ENCODE data around the gene RGL2.
"Not testable (repeated sequence)": the region's sequence is repeated elsewhere in the genome, so short reads cannot be mapped to it uniquely, and the experiment has no call there.

RGL2 gene, protein sequence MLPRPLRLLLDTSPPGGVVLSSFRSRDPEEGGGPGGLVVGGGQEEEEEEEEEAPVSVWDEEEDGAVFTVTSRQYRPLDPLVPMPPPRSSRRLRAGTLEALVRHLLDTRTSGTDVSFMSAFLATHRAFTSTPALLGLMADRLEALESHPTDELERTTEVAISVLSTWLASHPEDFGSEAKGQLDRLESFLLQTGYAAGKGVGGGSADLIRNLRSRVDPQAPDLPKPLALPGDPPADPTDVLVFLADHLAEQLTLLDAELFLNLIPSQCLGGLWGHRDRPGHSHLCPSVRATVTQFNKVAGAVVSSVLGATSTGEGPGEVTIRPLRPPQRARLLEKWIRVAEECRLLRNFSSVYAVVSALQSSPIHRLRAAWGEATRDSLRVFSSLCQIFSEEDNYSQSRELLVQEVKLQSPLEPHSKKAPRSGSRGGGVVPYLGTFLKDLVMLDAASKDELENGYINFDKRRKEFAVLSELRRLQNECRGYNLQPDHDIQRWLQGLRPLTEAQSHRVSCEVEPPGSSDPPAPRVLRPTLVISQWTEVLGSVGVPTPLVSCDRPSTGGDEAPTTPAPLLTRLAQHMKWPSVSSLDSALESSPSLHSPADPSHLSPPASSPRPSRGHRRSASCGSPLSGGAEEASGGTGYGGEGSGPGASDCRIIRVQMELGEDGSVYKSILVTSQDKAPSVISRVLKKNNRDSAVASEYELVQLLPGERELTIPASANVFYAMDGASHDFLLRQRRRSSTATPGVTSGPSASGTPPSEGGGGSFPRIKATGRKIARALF

DNA sequence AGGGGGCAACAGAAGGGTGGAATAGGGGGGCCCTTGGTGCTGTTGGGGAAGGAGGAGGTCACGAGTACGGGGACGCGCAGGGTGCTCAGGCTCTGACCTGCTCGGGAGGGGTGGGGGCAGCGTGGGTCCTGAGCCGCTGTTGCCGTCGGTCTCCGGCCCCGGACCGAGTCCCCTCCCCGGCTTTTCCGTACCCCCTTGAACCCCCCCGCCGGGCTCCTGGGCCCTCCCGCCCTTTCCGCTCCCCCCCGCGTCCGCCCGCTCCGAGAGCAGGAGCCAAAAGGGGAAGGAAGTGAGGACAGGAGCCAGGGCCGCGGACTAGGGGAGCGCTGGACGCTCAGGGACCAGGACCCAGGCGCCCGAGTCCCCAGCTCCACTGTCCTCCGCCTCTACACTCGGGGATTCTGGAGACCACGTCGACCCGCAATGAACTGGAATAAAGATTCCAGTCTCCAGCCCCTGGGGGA, at the start of gene RGL2:
Gene RGL2 (minus strand): TSS at position 170 of the 464 bp plus-strand sequence. CDS start 332 bp downstream, outside the sequence.
- H3K36me3 ChIP-seq (ENCODE audit: control insufficient read depth, insufficient read depth, low read length) = peaks cover 8% of the 10 kb centered on the region
- TF ChIP-seq, protein P1, sequence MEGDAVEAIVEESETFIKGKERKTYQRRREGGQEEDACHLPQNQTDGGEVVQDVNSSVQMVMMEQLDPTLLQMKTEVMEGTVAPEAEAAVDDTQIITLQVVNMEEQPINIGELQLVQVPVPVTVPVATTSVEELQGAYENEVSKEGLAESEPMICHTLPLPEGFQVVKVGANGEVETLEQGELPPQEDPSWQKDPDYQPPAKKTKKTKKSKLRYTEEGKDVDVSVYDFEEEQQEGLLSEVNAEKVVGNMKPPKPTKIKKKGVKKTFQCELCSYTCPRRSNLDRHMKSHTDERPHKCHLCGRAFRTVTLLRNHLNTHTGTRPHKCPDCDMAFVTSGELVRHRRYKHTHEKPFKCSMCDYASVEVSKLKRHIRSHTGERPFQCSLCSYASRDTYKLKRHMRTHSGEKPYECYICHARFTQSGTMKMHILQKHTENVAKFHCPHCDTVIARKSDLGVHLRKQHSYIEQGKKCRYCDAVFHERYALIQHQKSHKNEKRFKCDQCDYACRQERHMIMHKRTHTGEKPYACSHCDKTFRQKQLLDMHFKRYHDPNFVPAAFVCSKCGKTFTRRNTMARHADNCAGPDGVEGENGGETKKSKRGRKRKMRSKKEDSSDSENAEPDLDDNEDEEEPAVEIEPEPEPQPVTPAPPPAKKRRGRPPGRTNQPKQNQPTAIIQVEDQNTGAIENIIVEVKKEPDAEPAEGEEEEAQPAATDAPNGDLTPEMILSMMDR (IDR thresholded peaks at IDR 0.05; ENCODE audit: insufficient read depth, low read length, poor library complexity, severe bottlenecking) = no peak
- peak within 1 kb of the TSS; percentile 81 for H3K4me3 ChIP-seq (replicated peaks; ENCODE audit: low read depth, low read length)
- H3K27me3 ChIP-seq (replicated peaks; ENCODE audit: control insufficient read depth, insufficient read depth, low read length) = no peaks in the 10 kb centered on the region
- DNase-seq (ENCODE audit: extremely low read depth, insufficient read length) = peak; percentile 78

DNA sequence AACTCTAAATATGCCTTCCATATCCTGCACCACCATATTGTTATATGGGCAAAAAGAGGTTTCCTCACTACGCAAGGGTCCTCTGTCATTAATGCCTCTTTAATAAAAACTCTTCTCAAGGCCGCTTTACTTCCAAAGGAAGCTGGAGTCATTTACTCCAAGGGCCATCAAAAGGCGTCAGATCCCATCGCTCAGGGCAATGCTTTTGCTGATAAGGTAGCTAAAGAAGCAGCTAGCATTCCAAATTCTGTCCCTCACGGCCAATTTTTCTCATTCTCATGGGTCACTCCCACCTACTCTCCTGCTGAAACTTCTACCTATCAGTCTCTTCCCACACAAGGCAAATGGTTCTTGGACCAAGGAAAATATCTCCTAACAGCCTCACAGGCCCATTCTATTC, 49.1 kb upstream of the RGL2 start:
- no peak for DNase-seq (ENCODE audit: extremely low read depth, insufficient read length)
- H3K4me3 ChIP-seq (replicated peaks; ENCODE audit: low read depth, low read length) = no peak overlapping the region
- no peaks in the 10 kb centered on the region for H3K36me3 ChIP-seq (ENCODE audit: control insufficient read depth, insufficient read depth, low read length)
- TF ChIP-seq, protein P1 (IDR thresholded peaks at IDR 0.05; ENCODE audit: insufficient read depth, low read length, poor library complexity, severe bottlenecking) = no peak
- no peaks in the 10 kb centered on the region for H3K27me3 ChIP-seq (replicated peaks; ENCODE audit: control insufficient read depth, insufficient read depth, low read length)

DNA sequence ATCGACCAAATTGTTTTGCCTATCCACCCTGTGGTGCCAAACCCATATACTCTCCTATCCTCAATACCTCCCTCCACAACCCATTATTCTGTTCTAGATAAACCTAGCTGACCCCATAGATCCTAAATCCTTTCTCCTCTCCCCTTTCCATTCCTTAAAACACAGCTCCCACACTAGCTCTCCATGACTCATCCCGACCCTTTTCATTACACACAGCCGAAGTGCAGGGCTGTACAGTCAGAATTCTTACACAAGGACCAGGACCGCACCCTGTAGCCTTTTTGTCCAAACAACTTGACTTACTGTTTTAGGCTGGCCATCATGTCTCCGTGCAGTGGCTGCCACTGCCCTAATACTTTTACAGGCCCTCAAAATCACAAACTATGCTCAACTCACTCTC, 48.2 kb upstream of the RGL2 start:
- not testable (repeated sequence) for DNase-seq (ENCODE audit: extremely low read depth, insufficient read length); H3K4me3 ChIP-seq (replicated peaks; ENCODE audit: low read depth, low read length); H3K36me3 ChIP-seq (ENCODE audit: control insufficient read depth, insufficient read depth, low read length); H3K27me3 ChIP-seq (replicated peaks; ENCODE audit: control insufficient read depth, insufficient read depth, low read length)

DNA sequence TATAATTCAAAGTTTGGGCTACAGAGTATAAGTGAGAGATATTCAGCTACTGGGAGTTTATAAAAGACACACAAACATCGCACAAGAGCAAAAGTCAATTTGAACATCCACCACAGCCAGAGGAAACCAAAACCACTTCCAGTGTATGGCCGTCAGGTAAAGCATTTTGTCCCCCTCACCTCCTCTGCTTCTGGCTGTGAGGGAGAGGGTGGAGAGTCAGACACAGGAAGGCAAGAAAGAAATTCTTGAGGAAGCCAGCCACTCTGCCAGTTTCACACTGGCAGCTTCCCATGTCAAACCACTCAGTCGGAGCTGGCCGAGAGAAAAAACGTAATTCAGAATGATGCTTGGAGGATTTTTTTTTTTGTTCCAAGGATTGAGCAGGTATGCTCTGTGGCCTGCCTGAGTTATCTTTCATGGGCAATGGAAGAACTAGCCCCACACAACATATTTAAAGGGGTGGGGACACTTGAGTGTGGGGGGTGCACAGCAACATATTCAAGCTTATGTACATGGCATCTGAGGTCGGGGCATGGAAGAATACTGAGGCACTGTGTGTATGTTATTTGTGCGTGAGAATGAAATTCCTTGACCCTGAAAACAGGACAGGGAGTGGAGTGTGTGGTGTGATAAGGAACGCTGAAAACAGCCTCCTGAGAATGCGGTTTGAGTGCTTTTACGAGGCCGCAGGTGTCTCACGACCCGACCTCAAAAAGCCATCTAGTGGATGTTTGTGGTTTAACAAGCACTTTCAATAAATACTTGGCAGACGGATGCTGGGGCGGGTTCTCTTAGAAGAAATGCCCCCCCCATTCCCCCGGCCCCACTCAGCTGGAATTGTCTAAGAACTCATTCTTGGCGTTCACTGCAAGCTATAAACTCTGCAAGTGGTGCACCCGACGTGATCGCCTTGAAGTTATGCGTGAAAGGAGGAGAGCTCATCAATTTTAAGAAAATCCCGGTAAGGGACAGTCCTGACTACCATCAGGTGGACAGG, 46.3 kb upstream of the RGL2 start:
- Histone ChIP-seq H3K4me3 (replicated peaks; ENCODE audit: low read depth, low read length) (peak overlapping the region; percentile 18; the same call in 1 of the 2 replicates), H3K27me3 (replicated peaks; ENCODE audit: control insufficient read depth, insufficient read depth, low read length) (no peaks in the 10 kb centered on the region), H3K36me3 (ENCODE audit: control insufficient read depth, insufficient read depth, low read length) (no peaks in the 10 kb centered on the region)
- no peak for DNase-seq (ENCODE audit: extremely low read depth, insufficient read length)
- TF ChIP-seq, protein P1 (IDR thresholded peaks at IDR 0.05; ENCODE audit: insufficient read depth, low read length, poor library complexity, severe bottlenecking) = peak; percentile 60

DNA sequence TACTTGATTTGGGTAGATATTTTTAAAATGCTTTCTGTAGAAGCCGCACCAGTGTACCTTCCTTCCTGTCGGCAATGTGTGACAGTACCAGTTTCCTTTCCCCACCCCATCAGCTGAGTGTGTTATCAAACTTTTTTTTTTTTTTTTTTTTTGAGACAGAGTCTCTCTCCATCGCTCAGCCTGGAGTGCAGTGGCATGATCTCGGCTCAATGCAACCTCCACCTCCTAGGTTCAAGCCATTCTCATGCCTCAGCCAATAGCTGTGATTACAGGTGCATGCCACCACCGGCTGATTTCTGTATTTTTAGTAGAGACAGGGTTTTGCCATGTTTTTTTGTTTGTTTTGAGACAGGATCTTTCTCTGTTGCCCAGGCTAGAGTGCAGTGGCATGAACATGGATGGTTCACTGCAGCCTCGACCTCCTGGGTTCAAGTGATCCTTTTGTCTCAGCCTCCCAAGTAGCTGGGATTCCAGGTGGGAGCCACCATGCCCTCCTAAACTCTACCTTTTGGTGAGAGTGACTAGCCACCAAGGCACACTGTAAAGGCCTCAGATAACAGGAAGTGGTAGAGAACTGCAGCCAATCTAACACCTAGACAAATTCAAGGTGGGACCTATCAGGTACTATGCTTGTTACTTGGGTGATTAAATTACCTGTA, 45.3 kb upstream of the RGL2 start:
- DNase-seq (ENCODE audit: extremely low read depth, insufficient read length) = no peak
- H3K4me3 ChIP-seq (replicated peaks; ENCODE audit: low read depth, low read length) = no peak overlapping the region
- TF ChIP-seq, protein P1 (IDR thresholded peaks at IDR 0.05; ENCODE audit: insufficient read depth, low read length, poor library complexity, severe bottlenecking) = no peak
- no peaks in the 10 kb centered on the region for H3K27me3 ChIP-seq (replicated peaks; ENCODE audit: control insufficient read depth, insufficient read depth, low read length)
- no peaks in the 10 kb centered on the region for H3K36me3 ChIP-seq (ENCODE audit: control insufficient read depth, insufficient read depth, low read length)

DNA sequence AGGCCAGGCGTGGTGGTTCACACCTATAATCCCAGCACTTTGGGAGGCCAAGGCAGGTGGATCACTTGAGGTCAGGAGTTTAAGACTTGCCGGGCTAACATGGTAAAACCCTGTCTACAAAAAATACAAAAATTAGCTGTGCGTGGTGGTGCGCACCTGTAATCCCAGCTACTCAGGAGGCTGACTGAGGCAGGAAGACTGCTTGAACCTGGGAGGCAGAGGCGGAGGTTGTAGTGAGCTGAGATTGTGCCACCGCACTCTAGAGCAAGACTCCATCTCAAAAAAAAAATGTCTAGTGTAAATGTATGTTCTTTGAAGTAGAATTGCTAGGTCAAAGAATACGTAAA, 44.8 kb upstream of the RGL2 start:
- H3K36me3 ChIP-seq (ENCODE audit: control insufficient read depth, insufficient read depth, low read length); H3K4me3 ChIP-seq (replicated peaks; ENCODE audit: low read depth, low read length): not testable (repeated sequence)

More for the DNA sequence above, 44.8 kb upstream of the RGL2 start:
- not testable (repeated sequence) for DNase-seq (ENCODE audit: extremely low read depth, insufficient read length); H3K27me3 ChIP-seq (replicated peaks; ENCODE audit: control insufficient read depth, insufficient read depth, low read length)
